RWPE1 (cell line): Measurements from ENCODE around the gene CDH16.
"Not testable (repeated sequence)": the region's sequence is repeated elsewhere in the genome, so short reads cannot be mapped to it uniquely, and the experiment has no call there.

ENCODE experiments used
- CTCF ChIA-PET: fragments of 350-600 bp; sonication (Branson Sonifier 250); formaldehyde crosslinking; extraction: SDS; loops from one replicate; lab custom pipeline; 2021; lab: Yijun Ruan, JAX
- POLR2A ChIA-PET: fragments of 400-600 bp; formaldehyde crosslinking; extraction: SDS; loops from one replicate; lab custom pipeline; 2020; ENCODE audit warnings: antibody characterized with exemption; ENCODE audit not compliant: low non-redundant PET; lab: Yijun Ruan, JAX
- DNase-seq: peaks from one replicate; pipeline ENCODE4 v3.0.0; 2012; ENCODE audit warnings: low spot score
- H3K27ac ChIP-seq: fragments of 450-650 bp; 2 replicates; pipeline ENCODE4 v1.5.1; 2017
- CTCF ChIP-seq: fragments of 450-650 bp; conservative IDR thresholded peaks from 2 replicates; pipeline ENCODE4 v1.5.1; 2017; ENCODE audit warnings: low read depth, mild to moderate bottlenecking

CDH16 gene

GRCh38 chr16:66935314-66936011 lies 16.8 kb upstream of the CDH16 start, which contains the start of gene CES2:
Gene CES2 (plus strand): TSS chr16:66935516. CDS start chr16:66935636, 120 bp downstream.
- ChIA-PET CTCF (interaction anchor here (0.6 to 1.4 kb wide), 2 partner anchors 40 to 146 kb away, joined by 3 to 5 read pairs; no protein-coding TSS in a partner anchor), POLR2A (interaction anchor here (0.5 kb wide), 1 partner anchor 9 kb away, joined by 3 read pairs; no protein-coding TSS in a partner anchor)
- DNase-seq = peak; percentile 97
- no peak for TF ChIP-seq CTCF
- peak within 1 kb of the TSS; percentile 94 for H3K27ac ChIP-seq

GRCh38 chr16:66934839-66935313 lies 16.2 kb upstream of the CDH16 start:
- CTCF ChIA-PET = interaction anchor here (0.7 to 1.8 kb wide), 2 partner anchors 40 to 559 kb away, joined by 5 to 8 read pairs; no protein-coding TSS in a partner anchor
- peak overlapping the region; percentile 94 for H3K27ac ChIP-seq
- POLR2A ChIA-PET, DNase-seq: not testable (repeated sequence)

- peak within 1 kb of the TSS; percentile 94 for H3K27ac ChIP-seq
- ChIA-PET POLR2A (no interaction called here), CTCF (interaction anchor here (0.7 to 1.8 kb wide), 3 partner anchors 8 to 559 kb away, joined by 3 to 8 read pairs (median 5); no protein-coding TSS in a partner anchor)
- peak; percentile 82 for DNase-seq
- no peak for TF ChIP-seq CTCF
Observed at GRCh38 chr16:66934138-66934838, 15.6 kb upstream of the CDH16 start, which contains the start of gene CIAO2B. Gene CIAO2B (minus strand): TSS chr16:66934402. CDS start chr16:66934364, 38 bp downstream.

GRCh38 chr16:66933776-66934137 lies 15.1 kb upstream of the CDH16 start:
- peak overlapping the region; percentile 94 for H3K27ac ChIP-seq
- ChIA-PET POLR2A (no interaction called here), CTCF (interaction anchor here (0.9 to 1.8 kb wide), 2 partner anchors 8 to 39 kb away, joined by 3 to 8 read pairs; no protein-coding TSS in a partner anchor)
- peak; percentile 79 for DNase-seq
- TF ChIP-seq CTCF = no peak

- CTCF ChIA-PET = interaction anchor here (0.6 to 1.2 kb wide), 2 partner anchors 37 to 180 kb away, joined by 3 to 7 read pairs; no protein-coding TSS in a partner anchor
- POLR2A ChIA-PET = no interaction called here
- no peak for DNase-seq
- peak overlapping the region; percentile 94 for H3K27ac ChIP-seq
- TF ChIP-seq CTCF = no peak
Observed at GRCh38 chr16:66932076-66932475, 13.4 kb upstream of the CDH16 start.

GRCh38 chr16:66931665-66932064 lies 13.0 kb upstream of the CDH16 start:
- no peak for DNase-seq
- ChIA-PET CTCF (no interaction called here), POLR2A (no interaction called here)
- no peak overlapping the region for H3K27ac ChIP-seq
- TF ChIP-seq CTCF = no peak
